ENCODE measurements around the gene ANO3.

- TF ChIP-seq CTCF (IDR thresholded peaks at IDR 0.05; ENCODE audit: low read depth, low read length, poor library complexity, severe bottlenecking) (no peak), EZH2phosphoT487 (IDR thresholded peaks at IDR 0.05; ENCODE audit: borderline replicate concordance, low read length) (no peak)
These were observed 364.4 kb downstream of the ANO3 start for GRCh38 chr11:26696330-26696729.
